ENCODE data around the gene FUT8. TPM values are rescaled to one million over a fixed set of nuclear protein-coding genes. Genes with fewer than 3 reads are reported as not detected.

Gene FUT8
- total RNA-seq, 4 donors from 2014 or later: 15.2 to 38.0 (median 20.7) TPM

DNA sequence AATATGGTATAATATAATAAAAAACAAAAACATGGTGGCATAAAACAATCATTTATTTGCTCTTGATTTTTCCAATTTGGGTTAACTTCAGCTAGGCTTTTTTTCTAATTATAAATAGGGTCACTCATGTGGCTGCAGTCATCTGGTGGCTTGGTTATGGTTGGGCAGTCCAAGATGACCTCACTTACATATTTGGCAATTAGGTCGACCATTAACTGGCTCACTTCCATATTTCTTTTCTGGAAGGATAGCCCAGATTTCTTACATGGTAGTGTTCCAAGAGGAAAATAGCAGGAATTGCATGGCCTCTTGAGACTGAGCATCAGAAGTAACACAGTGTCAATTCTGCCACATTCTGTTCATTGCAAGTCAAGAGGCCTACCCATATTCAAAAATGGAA is 153.4 kb downstream of the FUT8 start:
- Histone ChIP-seq H3K27ac (no peak overlapping the region), H3K9me3 (no peaks in the 10 kb centered on the region), H3K4me3 (no peak overlapping the region), H3K36me3 (no peaks in the 10 kb centered on the region), H3K27me3 (no peaks in the 10 kb centered on the region), H3K4me1 (no peaks in the 10 kb centered on the region)
- no peak for DNase-seq (ENCODE audit: low spot score in 2 of 2)
- 83% methylated on average over 1 of the region's 1 CpG for WGBS
- TF ChIP-seq POLR2A (IDR thresholded peaks at IDR 0.05) (no peak), POLR2AphosphoS5 (IDR thresholded peaks at IDR 0.05) (no peak), EP300 (IDR thresholded peaks at IDR 0.05) (no peak)
- TF ChIP-seq, protein P1, sequence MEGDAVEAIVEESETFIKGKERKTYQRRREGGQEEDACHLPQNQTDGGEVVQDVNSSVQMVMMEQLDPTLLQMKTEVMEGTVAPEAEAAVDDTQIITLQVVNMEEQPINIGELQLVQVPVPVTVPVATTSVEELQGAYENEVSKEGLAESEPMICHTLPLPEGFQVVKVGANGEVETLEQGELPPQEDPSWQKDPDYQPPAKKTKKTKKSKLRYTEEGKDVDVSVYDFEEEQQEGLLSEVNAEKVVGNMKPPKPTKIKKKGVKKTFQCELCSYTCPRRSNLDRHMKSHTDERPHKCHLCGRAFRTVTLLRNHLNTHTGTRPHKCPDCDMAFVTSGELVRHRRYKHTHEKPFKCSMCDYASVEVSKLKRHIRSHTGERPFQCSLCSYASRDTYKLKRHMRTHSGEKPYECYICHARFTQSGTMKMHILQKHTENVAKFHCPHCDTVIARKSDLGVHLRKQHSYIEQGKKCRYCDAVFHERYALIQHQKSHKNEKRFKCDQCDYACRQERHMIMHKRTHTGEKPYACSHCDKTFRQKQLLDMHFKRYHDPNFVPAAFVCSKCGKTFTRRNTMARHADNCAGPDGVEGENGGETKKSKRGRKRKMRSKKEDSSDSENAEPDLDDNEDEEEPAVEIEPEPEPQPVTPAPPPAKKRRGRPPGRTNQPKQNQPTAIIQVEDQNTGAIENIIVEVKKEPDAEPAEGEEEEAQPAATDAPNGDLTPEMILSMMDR (IDR thresholded peaks at IDR 0.05): no peak

DNA sequence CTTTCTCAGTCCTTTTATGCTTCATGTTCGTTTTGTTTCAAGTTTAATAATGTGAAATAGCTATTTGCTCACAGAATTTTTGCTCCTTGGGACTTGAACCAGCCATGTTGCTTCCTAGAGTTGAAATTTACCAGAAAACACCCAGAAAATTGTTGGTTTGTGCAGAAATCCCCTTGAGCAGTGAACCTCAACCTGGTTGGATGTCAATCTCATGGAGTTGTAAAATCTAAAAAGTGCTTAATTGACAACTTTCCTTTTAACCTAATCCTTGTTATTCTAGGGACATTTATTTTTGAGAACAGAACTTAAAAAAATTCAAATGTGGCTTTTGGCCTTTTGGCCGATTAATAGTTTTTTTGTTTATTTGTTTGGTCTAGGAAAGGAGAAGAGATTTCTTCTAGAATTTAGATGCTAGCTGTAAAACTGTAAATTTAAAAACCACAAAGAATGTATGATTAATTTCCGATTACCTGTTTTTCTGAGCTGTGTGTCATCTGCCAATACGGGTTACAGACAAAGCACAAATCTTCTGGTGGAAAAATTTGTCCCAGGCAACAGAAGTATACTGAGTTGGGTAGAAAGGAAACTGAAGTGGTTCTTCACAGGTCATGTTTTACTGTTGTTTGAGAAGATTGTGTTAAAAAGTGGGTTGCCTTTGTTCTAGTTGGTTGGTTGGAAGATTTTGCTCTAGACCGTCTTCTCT is 154.4 kb downstream of the FUT8 start:
- no peaks in the 10 kb centered on the region for H3K9me3 ChIP-seq
- no peaks in the 10 kb centered on the region for H3K27me3 ChIP-seq
- WGBS: 90% methylated on average over 5 of the region's 5 CpGs
- DNase-seq (ENCODE audit: low spot score in 2 of 2): no peak
- no peak overlapping the region for H3K4me3 ChIP-seq
- H3K27ac ChIP-seq: no peak overlapping the region
- H3K4me1 ChIP-seq: no peaks in the 10 kb centered on the region
- H3K36me3 ChIP-seq: no peaks in the 10 kb centered on the region
- TF ChIP-seq POLR2AphosphoS5 (IDR thresholded peaks at IDR 0.05) (no peak), EP300 (IDR thresholded peaks at IDR 0.05) (no peak), POLR2A (IDR thresholded peaks at IDR 0.05) (no peak)
- TF ChIP-seq, protein P1 (IDR thresholded peaks at IDR 0.05): no peak

DNA sequence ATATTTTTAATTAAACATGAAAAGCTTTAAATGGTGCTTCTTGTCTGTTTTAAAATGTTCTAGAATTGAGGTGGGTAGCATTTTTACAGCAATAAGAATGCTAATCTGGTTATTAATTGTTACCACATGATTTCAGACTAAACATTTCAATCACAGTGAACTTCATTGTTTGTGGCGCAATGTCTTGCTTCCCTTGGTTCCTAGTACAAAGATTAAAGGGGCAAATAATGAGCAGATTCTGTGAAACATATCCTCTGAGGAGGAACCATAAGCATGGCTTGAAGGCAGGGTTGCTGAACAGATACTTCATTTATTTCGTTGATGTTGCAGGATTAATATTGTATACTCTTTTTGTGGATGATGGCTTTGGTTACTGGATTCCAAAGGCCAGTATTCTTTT is 162.1 kb downstream of the FUT8 start:
- TF ChIP-seq, protein P1 (IDR thresholded peaks at IDR 0.05): no peak
- no peak for TF ChIP-seq POLR2A (IDR thresholded peaks at IDR 0.05)
- TF ChIP-seq EP300 (IDR thresholded peaks at IDR 0.05): no peak
- TF ChIP-seq POLR2AphosphoS5 (IDR thresholded peaks at IDR 0.05): no peak
- WGBS: 80% methylated on average over 2 of the region's 2 CpGs
- no peak for DNase-seq (ENCODE audit: low spot score in 2 of 2)
- no peak overlapping the region for H3K27ac ChIP-seq
- no peak overlapping the region for H3K4me3 ChIP-seq
- no peaks in the 10 kb centered on the region for H3K36me3 ChIP-seq
- H3K27me3 ChIP-seq: no peaks in the 10 kb centered on the region
- no peaks in the 10 kb centered on the region for H3K9me3 ChIP-seq
- no peaks in the 10 kb centered on the region for H3K4me1 ChIP-seq

DNA sequence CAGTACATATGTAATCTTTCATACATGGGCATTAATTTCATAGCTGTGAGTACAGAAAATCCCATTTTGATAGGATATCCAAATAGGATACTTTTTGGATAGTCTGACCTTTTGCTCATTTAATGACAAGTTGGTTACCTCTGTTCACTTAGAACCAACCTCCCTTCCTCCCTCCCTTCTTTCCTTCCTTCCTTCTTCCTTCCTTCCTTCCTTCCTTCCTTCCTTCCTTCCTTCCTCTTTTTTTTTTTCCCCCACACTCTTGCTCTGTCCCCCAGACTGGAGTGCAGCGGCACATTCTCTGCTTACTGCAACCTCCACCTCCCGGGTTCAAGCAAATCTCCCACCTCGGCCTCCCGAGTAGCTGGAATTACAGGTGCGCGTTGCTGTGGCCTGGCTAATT is 162.9 kb downstream of the FUT8 start:
- H3K27ac ChIP-seq: no peak overlapping the region
- no peak overlapping the region for H3K4me3 ChIP-seq
- no peaks in the 10 kb centered on the region for H3K9me3 ChIP-seq
- H3K36me3 ChIP-seq: no peaks in the 10 kb centered on the region
- H3K27me3 ChIP-seq: no peaks in the 10 kb centered on the region
- DNase-seq (ENCODE audit: low spot score in 2 of 2): no peak
- 98% methylated on average over 6 of the region's 6 CpGs for WGBS
- no peak for TF ChIP-seq EP300 (IDR thresholded peaks at IDR 0.05)
- TF ChIP-seq, protein P1 (IDR thresholded peaks at IDR 0.05): no peak
- TF ChIP-seq POLR2A (IDR thresholded peaks at IDR 0.05): no peak
- no peak for TF ChIP-seq POLR2AphosphoS5 (IDR thresholded peaks at IDR 0.05)
- H3K4me1 ChIP-seq: no peaks in the 10 kb centered on the region

DNA sequence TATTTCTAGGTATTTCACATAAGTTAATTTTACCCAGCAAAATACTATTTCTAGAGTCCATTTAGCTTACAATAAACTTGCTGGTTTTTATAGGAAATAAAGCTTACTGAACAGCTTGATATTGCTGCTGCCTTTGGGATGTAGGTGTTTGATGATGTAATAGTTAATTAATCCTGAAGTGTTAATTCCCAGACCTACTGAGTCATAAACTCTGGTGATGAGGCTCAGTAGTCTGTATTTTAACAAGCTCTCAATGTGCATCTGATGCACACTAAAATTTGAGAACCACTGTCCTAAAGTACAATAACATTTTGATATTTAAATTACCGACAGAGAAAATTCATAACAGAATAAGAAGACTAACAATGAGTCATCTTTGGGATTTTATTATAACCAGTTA is 168.4 kb downstream of the FUT8 start:
- TF ChIP-seq, protein P1 (IDR thresholded peaks at IDR 0.05): no peak
- TF ChIP-seq POLR2A (IDR thresholded peaks at IDR 0.05) (no peak), POLR2AphosphoS5 (IDR thresholded peaks at IDR 0.05) (no peak), EP300 (IDR thresholded peaks at IDR 0.05) (no peak)
- DNase-seq (ENCODE audit: low spot score in 2 of 2): no peak
- H3K27ac ChIP-seq: no peak overlapping the region
- H3K9me3 ChIP-seq: no peaks in the 10 kb centered on the region
- no peaks in the 10 kb centered on the region for H3K27me3 ChIP-seq
- H3K36me3 ChIP-seq: no peaks in the 10 kb centered on the region
- 23% methylated on average over 1 of the region's 1 CpG for WGBS
- H3K4me1 ChIP-seq: no peaks in the 10 kb centered on the region
- no peak overlapping the region for H3K4me3 ChIP-seq

All from suprapubic skin (tissue), 4 donors.